Nephron (organoid): Measurements from ENCODE around the gene SCIN.
A peak's percentile ranks its signal among the peaks of the same experiment; 100 is the strongest.

Experiments
- H3K27ac Mint-ChIP-seq, 3 experiments: 2 replicates each; pipeline ENCODE4 v1.8.0; 2020; ENCODE audit warnings: mixed read lengths in 3 of 3, mild to moderate bottlenecking in 2 of 3, moderate library complexity in 1 of 3
- H3K27me3 Mint-ChIP-seq: 2 replicates; pipeline ENCODE4 v1.8.0; 2021; ENCODE audit warnings: low read depth, mild to moderate bottlenecking, moderate library complexity, mixed read lengths
- H3K36me3 Mint-ChIP-seq: 2 replicates; pipeline ENCODE4 v1.8.0; 2020; ENCODE audit warnings: low read depth, mixed read lengths
- H3K4me1 Mint-ChIP-seq: 2 replicates; pipeline ENCODE4 v1.8.0; 2020; ENCODE audit warnings: mixed read lengths
- H3K4me3 Mint-ChIP-seq, 3 experiments: 2 replicates each; pipeline ENCODE4 v1.8.0; 2020; ENCODE audit warnings: mild to moderate bottlenecking in 3 of 3, mixed read lengths in 3 of 3, moderate library complexity in 2 of 3
- H3K9me3 Mint-ChIP-seq: 2 replicates; pipeline ENCODE4 v1.8.0; 2020; ENCODE audit warnings: mixed read lengths
- CTCF ChIP-seq, 3 experiments: fragments of 200-600 bp; sonication (generic); IDR thresholded peaks; one replicate each; pipeline ENCODE4 v1.5.0; 2021; ENCODE audit warnings: antibody characterized with exemption in 3 of 3; ENCODE audit not compliant: unreplicated experiment in 3 of 3

The SCIN gene

GRCh38 chr7:12623885-12624498 is 53.5 kb downstream of the SCIN start:
- peak; percentile 63 to 77 (median 72) for TF ChIP-seq CTCF (IDR thresholded peaks at IDR 0.05; ENCODE audit: unreplicated experiment in 3 of 3)
- Mint-ChIP-seq H3K27ac (no peak overlapping the region), H3K27me3 (no peaks in the 10 kb centered on the region)

GRCh38 chr7:12625836-12626235 is 55.3 kb downstream of the SCIN start:
- H3K4me3 Mint-ChIP-seq, result no peak overlapping the region
- H3K27ac Mint-ChIP-seq, result peak overlapping the region; percentile 0 to 23 (median 12)
- H3K36me3 Mint-ChIP-seq, result no peaks in the 10 kb centered on the region
- no peaks in the 10 kb centered on the region for H3K9me3 Mint-ChIP-seq
- TF ChIP-seq CTCF (IDR thresholded peaks at IDR 0.05; ENCODE audit: unreplicated experiment in 3 of 3), result no peak
- H3K4me1 Mint-ChIP-seq, result peaks cover 14% of the 10 kb centered on the region
- no peaks in the 10 kb centered on the region for H3K27me3 Mint-ChIP-seq

More at GRCh38 chr7:12623885-12624498, 53.5 kb downstream of the SCIN start:
- no peak overlapping the region for H3K4me3 Mint-ChIP-seq
- no peaks in the 10 kb centered on the region for H3K36me3 Mint-ChIP-seq
- H3K4me1 Mint-ChIP-seq, result peaks cover 14% of the 10 kb centered on the region
- no peaks in the 10 kb centered on the region for H3K9me3 Mint-ChIP-seq

- no peaks in the 10 kb centered on the region for H3K27me3 Mint-ChIP-seq
- no peaks in the 10 kb centered on the region for H3K9me3 Mint-ChIP-seq
- no peak overlapping the region for H3K4me3 Mint-ChIP-seq
These were observed 59.4 kb downstream of the SCIN start for GRCh38 chr7:12629816-12630512.

GRCh38 chr7:12630513-12630819 is 59.9 kb downstream of the SCIN start:
- no peaks in the 10 kb centered on the region for H3K36me3 Mint-ChIP-seq
- H3K27ac Mint-ChIP-seq, result no peak overlapping the region
- TF ChIP-seq CTCF (IDR thresholded peaks at IDR 0.05; ENCODE audit: unreplicated experiment in 3 of 3), result no peak
- no peaks in the 10 kb centered on the region for H3K27me3 Mint-ChIP-seq
- peaks cover 8% of the 10 kb centered on the region for H3K4me1 Mint-ChIP-seq
- H3K4me3 Mint-ChIP-seq, result no peak overlapping the region
- H3K9me3 Mint-ChIP-seq, result no peaks in the 10 kb centered on the region

More at GRCh38 chr7:12629816-12630512, 59.4 kb downstream of the SCIN start:
- no peak overlapping the region for H3K27ac Mint-ChIP-seq
- H3K36me3 Mint-ChIP-seq, result no peaks in the 10 kb centered on the region
- H3K4me1 Mint-ChIP-seq, result peaks cover 8% of the 10 kb centered on the region
- no peak for TF ChIP-seq CTCF (IDR thresholded peaks at IDR 0.05; ENCODE audit: unreplicated experiment in 3 of 3)

GRCh38 chr7:12633582-12633981 is 63.1 kb downstream of the SCIN start:
- H3K27ac Mint-ChIP-seq, result no peak overlapping the region
- H3K4me3 Mint-ChIP-seq, result no peak overlapping the region
- H3K27me3 Mint-ChIP-seq, result no peaks in the 10 kb centered on the region
- no peak for TF ChIP-seq CTCF (IDR thresholded peaks at IDR 0.05; ENCODE audit: unreplicated experiment in 3 of 3)
- no peaks in the 10 kb centered on the region for H3K9me3 Mint-ChIP-seq
- peaks cover 5% of the 10 kb centered on the region for H3K4me1 Mint-ChIP-seq
- no peaks in the 10 kb centered on the region for H3K36me3 Mint-ChIP-seq

GRCh38 chr7:12635830-12636229 is 65.3 kb downstream of the SCIN start:
- Mint-ChIP-seq H3K36me3 (no peaks in the 10 kb centered on the region), H3K9me3 (no peaks in the 10 kb centered on the region), H3K4me1 (peaks cover 14% of the 10 kb centered on the region), H3K27me3 (no peaks in the 10 kb centered on the region), H3K27ac (no peak overlapping the region), H3K4me3 (no peak overlapping the region)
- no peak for TF ChIP-seq CTCF (IDR thresholded peaks at IDR 0.05; ENCODE audit: unreplicated experiment in 3 of 3)
